Mesodermal cell (in vitro differentiated cells): Measurements from ENCODE around the gene ACOX3. TPM values are rescaled to one million over a fixed set of nuclear protein-coding genes. Genes with fewer than 3 reads are reported as not detected.
"Not testable (repeated sequence)": the region's sequence is repeated elsewhere in the genome, so short reads cannot be mapped to it uniquely, and the experiment has no call there.

ENCODE experiments used
- H3K27ac ChIP-seq: 2 replicates; pipeline ENCODE4 v1.7.0; 2013; ENCODE audit warnings: mild to moderate bottlenecking, low read depth, low read length, moderate library complexity; ENCODE audit not compliant: severe bottlenecking
- H3K36me3 ChIP-seq: 2 replicates; pipeline ENCODE4 v1.7.1; 2013; ENCODE audit warnings: mild to moderate bottlenecking, low read length, moderate library complexity; ENCODE audit not compliant: control insufficient read depth, insufficient read depth
- H3K4me1 ChIP-seq: one replicate; pipeline ENCODE4 v1.7.1; 2013; ENCODE audit warnings: mild to moderate bottlenecking, low read length; ENCODE audit not compliant: insufficient read depth, control insufficient read depth, poor library complexity, severe bottlenecking
- H3K4me3 ChIP-seq: 2 replicates; pipeline ENCODE4 v1.7.0; 2013; ENCODE audit warnings: low read length, control low read depth, mild to moderate bottlenecking; ENCODE audit not compliant: insufficient read depth, poor library complexity, severe bottlenecking; ENCODE audit errors: extremely low read depth
- H3K9me3 ChIP-seq: 2 replicates; pipeline ENCODE4 v1.7.1; 2013; ENCODE audit warnings: mild to moderate bottlenecking, low read length, moderate library complexity; ENCODE audit not compliant: control insufficient read depth
- WGBS, 2 experiments: methylation state at CpG; one replicate each; pipeline ENCODE4 v1.1.5; 2013; ENCODE audit warnings: missing lambda C conversion rate in 2 of 2; ENCODE audit not compliant: insufficient coverage in 2 of 2; 5-methylcytosine and 5-hydroxymethylcytosine counted together
- polyA plus RNA-seq, 2 experiments: library from polyadenylated mRNA; stranded (reverse); fragments of 50-300 nt; gene quantifications; one replicate each; pipeline ENCODE4 v1.2.3, GENCODE V29; 2013

Gene ACOX3
- polyA plus RNA-seq (2013, experiment 1 of 2): 15.2 TPM
- 13.1 TPM for polyA plus RNA-seq (2013, experiment 2 of 2)

DNA sequence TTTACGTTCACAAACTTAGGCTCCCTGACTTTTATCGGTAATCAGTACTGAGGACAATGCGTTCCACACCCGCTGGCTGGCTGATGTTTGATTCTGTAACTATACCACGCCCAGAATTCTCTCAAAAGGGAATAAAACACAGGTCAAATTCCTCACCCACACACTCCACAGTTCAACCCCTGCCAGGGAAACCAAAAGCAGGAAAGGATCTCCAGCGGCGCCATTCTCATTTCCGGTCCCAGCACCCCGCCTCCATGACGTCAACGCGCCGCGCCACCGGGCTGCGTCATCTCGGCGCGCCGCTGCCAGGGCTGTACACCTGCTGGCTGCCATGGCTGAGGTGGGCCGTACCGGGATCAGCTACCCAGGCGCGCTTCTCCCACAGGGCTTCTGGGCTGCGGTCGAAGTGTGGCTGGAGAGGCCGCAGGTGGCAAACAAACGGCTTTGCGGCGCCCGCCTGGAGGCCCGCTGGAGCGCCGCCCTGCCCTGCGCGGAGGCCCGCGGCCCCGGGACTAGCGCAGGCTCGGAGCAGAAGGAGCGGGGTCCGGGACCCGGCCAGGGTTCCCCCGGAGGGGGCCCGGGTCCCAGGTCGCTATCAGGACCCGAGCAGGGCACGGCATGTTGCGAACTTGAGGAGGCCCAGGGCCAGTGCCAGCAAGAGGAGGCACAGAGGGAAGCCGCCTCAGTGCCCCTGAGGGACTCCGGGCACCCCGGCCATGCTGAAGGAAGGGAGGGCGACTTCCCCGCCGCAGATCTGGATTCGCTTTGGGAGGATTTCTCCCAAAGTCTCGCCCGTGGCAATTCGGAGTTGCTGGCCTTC, at the start of gene ACOX3, which contains the start of gene TRMT44:
Gene ACOX3 (minus strand): TSS at position 232 of the 820 bp plus-strand sequence. CDS start 24,202 bp downstream, outside the sequence.
Gene TRMT44 (plus strand): TSS at position 286 of the 820 bp plus-strand sequence. CDS start 46 bp downstream, at position 332.
- 1 to 2% methylated on average over 56 to 58 of the region's 60 CpGs for WGBS, 2 experiments
- H3K9me3 ChIP-seq: no peaks in the 10 kb centered on the region
- peak within 1 kb of the TSS; percentile 96 for H3K4me3 ChIP-seq
- peaks cover 16% of the 10 kb centered on the region for H3K4me1 ChIP-seq
- peak within 1 kb of the TSS; percentile 96 for H3K27ac ChIP-seq
- no peaks in the 10 kb centered on the region for H3K36me3 ChIP-seq

DNA sequence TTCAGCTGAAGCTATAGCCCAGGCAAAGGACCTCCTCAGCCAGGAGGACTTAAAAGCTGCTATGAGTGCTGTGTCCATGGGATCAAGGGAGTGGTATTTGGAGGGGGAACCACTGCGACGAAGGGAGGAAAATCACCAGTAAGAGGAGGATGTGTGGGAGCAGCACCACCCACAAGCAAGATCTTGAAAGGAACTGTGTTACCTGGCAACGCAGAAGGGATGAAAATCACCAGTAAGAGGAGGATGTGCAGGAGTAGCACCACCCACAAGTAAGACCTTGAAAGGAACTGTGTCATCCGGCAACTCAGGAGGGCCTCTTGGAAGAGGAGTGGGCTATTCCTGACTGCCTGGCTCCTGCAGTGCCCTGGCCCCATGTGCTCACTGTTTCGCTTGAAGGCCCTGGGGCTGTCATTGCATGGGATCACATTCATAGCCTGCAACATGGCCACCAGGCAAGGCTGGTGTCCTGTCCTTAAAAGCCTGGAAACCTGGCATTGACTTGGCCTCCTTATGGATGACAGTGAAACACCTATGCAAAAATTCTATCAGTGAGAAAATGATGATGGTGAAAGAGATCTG, 48.4 kb upstream of the ACOX3 start:
- Histone ChIP-seq H3K36me3 (no peaks in the 10 kb centered on the region), H3K9me3 (no peaks in the 10 kb centered on the region), H3K4me3 (no peak overlapping the region), H3K4me1 (no peaks in the 10 kb centered on the region), H3K27ac (no peak overlapping the region)
- WGBS, 2 experiments: 94 to 95% methylated on average over 5 of the region's 5 CpGs

DNA sequence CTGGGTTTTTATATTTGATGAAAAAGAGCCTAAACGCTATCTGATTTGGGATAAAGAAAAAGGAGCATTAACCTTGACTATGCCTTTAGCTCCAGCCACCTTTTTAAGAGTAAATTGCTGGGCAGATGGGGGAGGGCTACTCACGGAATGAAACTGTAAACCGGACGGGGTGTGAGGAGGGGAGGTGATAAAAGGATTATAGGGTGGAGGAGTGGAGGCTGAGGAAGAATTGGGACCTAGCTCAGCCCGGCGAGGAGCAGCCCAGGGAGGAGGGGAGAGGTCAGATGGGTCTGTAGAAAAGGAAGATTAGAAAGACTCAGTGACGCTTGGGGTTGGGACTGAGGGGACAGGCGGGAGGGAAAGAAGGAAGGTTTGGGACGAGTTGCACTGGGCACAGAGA, 46.1 kb upstream of the ACOX3 start:
- not testable (repeated sequence) for H3K36me3 ChIP-seq, H3K27ac ChIP-seq, H3K4me1 ChIP-seq, H3K9me3 ChIP-seq, H3K4me3 ChIP-seq
- 71 to 89% methylated on average over 5 to 6 of the region's 9 CpGs for WGBS, 2 experiments

DNA sequence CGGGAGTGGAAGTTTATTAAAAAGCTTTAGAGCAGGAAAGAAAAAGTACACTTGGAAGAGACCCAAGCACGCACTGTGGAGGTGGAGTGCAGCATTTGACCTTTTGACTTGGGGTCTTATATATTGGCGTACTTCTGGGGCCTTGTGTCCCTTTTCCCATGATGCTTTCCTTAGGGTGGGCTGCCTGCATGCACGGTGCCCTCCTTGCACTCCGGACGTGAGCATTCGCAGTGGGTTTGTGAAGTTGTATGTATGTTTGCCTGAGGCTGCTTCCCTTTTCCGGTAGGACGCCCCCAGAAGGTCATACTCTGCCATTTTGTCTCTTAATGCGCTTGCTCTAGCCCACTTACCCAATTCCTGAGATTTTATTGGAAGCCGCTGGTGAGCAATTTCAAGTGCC, 39.7 kb upstream of the ACOX3 start:
- peaks cover 21% of the 10 kb centered on the region for H3K36me3 ChIP-seq
- no peaks in the 10 kb centered on the region for H3K4me1 ChIP-seq
- H3K9me3 ChIP-seq: no peaks in the 10 kb centered on the region
- H3K27ac ChIP-seq: no peak overlapping the region
- no peak overlapping the region for H3K4me3 ChIP-seq
- WGBS, 2 experiments: 91 to 97% methylated on average over 6 to 7 of the region's 11 CpGs

DNA sequence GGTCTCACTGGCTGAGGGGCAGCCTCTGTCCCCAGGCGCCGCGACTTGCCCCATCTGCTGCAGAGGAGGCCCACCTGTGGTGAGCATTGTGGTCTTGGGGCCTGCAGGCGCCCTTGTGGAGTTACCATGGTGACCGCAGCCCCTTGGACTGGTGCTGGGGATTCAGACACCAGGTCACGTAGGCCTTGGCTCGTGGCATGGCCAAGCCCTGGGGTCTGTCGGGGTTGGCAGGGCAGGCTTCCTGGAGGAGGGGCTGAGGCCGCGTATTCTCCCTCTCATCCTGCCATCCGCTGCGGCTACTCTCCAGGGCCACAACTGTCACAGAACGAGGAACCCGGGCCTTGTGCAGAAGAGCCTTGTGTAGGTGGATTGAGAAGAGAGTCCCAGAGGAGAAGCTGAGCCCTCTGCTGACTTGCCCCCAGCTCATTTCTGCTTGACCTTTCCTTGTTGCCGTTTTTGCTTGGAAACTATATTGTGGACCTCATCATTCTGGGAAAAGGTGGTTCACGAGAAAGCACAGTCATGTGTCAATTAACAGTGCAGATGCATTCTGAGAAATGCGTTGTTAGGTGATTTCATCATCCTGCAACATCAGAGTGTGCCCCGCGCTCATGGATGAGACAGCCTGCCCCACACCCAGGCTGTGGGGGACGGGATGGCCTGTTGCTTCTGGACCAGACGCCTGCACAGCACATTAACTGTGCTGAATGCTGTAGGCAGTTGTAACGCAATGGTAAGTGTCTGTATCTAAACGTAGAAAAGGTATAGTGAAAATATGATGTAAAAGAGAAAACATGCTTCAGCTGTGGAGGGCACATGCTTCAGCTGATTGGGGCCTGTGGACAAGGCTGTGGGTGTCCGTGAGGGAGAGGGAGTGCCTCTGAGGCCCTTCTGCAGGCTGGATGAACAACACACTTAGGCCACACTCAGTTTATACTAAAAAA, 38.5 kb upstream of the ACOX3 start:
- no peaks in the 10 kb centered on the region for H3K9me3 ChIP-seq
- WGBS, 2 experiments: 92 to 95% methylated on average over 23 to 24 of the region's 24 CpGs
- peaks cover 21% of the 10 kb centered on the region for H3K36me3 ChIP-seq
- H3K27ac ChIP-seq: no peak overlapping the region
- peaks cover 9% of the 10 kb centered on the region for H3K4me1 ChIP-seq
- no peak overlapping the region for H3K4me3 ChIP-seq

DNA sequence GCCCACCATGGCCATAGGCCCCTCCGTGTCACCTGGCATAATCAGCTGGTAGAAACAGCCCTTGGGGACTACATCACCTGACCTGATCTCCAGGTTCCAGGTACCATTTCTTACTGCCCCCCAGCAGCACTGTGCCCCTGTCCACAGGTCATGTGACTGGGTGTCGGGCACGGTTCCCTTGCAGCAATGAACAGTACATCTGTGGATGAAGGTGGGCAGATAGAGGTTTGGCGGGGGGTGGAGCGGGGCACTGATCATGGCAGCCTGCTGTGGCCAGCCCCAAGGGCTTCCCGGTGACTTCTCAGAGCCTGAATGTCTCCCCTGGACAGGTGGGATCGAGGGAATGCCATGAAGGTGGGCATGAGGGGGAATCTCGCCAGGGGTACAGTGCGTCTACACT, 37.8 kb upstream of the ACOX3 start:
- Histone ChIP-seq H3K4me1 (peaks cover 16% of the 10 kb centered on the region), H3K36me3 (peaks cover 21% of the 10 kb centered on the region), H3K27ac (no peak overlapping the region), H3K4me3 (no peak overlapping the region), H3K9me3 (no peaks in the 10 kb centered on the region)
- 93 to 94% methylated on average over 5 to 9 of the region's 9 CpGs for WGBS, 2 experiments

DNA sequence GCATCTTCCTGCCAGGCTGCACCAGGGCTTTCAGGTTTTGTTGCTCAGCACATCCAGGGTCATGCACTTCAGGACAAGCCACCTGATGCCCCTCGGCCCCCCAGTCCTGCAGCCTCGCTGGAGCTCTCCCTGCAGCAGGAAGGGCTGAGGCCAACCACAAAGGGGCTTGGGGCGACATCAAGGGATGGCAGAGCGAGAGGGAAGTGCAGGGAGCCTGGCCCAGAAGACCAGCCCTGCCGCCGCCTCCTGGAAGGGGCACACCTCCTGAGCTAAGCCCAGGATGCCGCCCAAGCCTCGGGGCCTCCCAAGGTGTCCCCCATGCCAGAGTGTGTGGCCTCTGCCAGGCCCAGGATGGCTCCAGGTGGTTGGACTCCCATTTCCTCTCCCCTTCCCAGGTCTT, 37.2 kb upstream of the ACOX3 start:
- H3K4me1 ChIP-seq: peaks cover 21% of the 10 kb centered on the region
- WGBS, 2 experiments: 94 to 98% methylated on average over 8 of the region's 8 CpGs
- peaks cover 21% of the 10 kb centered on the region for H3K36me3 ChIP-seq
- no peak overlapping the region for H3K4me3 ChIP-seq
- no peak overlapping the region for H3K27ac ChIP-seq
- H3K9me3 ChIP-seq: no peaks in the 10 kb centered on the region

DNA sequence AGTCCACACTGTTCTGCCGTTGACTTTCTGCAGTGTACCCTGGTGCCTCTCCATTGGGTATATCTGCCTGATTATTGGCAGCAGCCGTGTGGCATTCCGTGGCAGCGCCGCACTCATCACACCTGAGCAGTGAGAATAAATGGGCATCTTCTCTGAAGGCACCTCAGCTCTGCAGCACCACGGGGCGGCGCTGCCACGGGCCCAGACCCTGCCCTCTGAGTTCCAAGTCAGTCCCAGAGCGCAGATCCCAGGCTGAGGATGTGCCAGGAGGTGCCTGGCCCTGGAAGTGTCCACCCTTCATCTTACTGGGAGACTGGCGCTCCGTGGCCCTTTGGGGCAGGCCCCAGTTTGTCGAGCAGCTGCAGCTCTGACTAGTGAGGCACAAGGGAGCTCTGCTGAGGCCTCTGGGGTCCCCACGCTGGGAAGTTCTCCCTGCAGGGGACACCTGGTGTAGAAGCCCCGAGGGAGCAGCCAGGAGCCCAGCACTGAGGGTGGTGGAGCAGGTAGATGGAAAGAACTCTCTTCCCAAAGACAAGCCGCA, 36.6 kb upstream of the ACOX3 start:
- no peak overlapping the region for H3K4me3 ChIP-seq
- 90 to 94% methylated on average over 12 to 16 of the region's 16 CpGs for whole genome bisulfite sequencing, 2 experiments
- peaks cover 26% of the 10 kb centered on the region for H3K4me1 ChIP-seq
- no peaks in the 10 kb centered on the region for H3K9me3 ChIP-seq
- H3K27ac ChIP-seq: no peak overlapping the region
- H3K36me3 ChIP-seq: peaks cover 21% of the 10 kb centered on the region

DNA sequence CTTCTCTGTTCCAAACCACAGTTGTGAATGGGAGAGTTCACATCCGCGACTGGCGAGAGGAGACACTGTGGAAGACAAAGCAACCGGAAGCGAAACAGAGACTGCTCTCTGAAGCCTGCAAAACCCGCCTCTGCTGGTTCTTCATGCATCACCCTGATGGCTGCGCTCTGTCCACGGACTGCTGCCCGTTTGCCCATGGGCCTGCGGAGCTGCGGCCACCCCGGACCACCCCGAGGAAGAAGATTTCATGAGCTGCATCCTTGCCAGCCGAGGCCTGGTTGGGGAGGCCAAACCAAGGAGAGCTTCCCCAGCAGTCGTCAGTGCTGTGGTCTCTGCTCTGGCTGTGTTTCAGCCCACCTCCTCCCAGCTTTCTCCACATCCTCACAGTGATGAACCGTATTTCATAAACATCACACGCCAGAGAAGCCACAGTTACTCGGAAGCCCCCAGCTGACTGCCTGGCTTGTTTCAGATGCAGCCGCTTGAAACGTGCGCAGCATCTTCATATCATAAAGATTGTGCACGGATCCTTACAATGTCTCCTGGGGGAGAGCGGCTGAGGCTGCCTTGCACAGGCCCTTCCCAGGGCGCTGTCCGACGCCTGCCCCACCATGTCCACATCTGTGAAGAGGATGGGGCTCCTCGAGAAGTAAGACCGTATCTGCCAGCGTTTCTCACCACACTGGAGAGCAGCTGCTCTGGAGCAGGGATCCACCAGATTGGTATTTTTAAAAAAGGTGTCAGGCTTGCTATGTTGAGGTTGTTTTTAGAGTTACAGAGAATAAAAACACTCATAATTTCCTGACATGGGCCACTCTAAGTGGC, 35.4 kb upstream of the ACOX3 start:
- peaks cover 38% of the 10 kb centered on the region for H3K4me1 ChIP-seq
- 94 to 97% methylated on average over 28 to 29 of the region's 29 CpGs for WGBS, 2 experiments
- H3K27ac ChIP-seq: no peak overlapping the region

More for the DNA sequence above, 35.4 kb upstream of the ACOX3 start:
- Histone ChIP-seq H3K4me3 (no peak overlapping the region), H3K9me3 (no peaks in the 10 kb centered on the region), H3K36me3 (peaks cover 24% of the 10 kb centered on the region)
